ENCODE data around the gene ELAVL4. TPM values are rescaled to one million over a fixed set of nuclear protein-coding genes. Genes with fewer than 3 reads are reported as not detected.

Gene ELAVL4
- total RNA-seq, 1 donor from 2014 or later = not detected

- Mint-ChIP-seq H3K27ac (no peak overlapping the region), H3K4me3 (no peak overlapping the region), H3K27me3 (ENCODE audit: insufficient read depth) (peaks cover 9% of the 10 kb centered on the region), H3K36me3 (ENCODE audit: low read depth) (no peaks in the 10 kb centered on the region), H3K9me3 (no peaks in the 10 kb centered on the region), H3K4me1 (ENCODE audit: low read depth) (no peaks in the 10 kb centered on the region)
- intact Hi-C loops (cut with micrococcal nuclease) = no loop called here
- DNase-seq (ENCODE audit: low spot score) = no peak
These were observed 63.6 kb downstream of the ELAVL4 start for GRCh38 chr1:50172299-50172698.

GRCh38 chr1:50174101-50174500 lies 65.4 kb downstream of the ELAVL4 start:
- Mint-ChIP-seq H3K36me3 (ENCODE audit: low read depth) (no peaks in the 10 kb centered on the region), H3K4me3 (no peak overlapping the region), H3K27me3 (ENCODE audit: insufficient read depth) (peaks cover 9% of the 10 kb centered on the region), H3K9me3 (no peaks in the 10 kb centered on the region), H3K4me1 (ENCODE audit: low read depth) (no peaks in the 10 kb centered on the region), H3K27ac (no peak overlapping the region)
- intact Hi-C loops (cut with micrococcal nuclease) = no loop called here
- no peak for DNase-seq (ENCODE audit: low spot score)

GRCh38 chr1:50175719-50176639 lies 67.3 kb downstream of the ELAVL4 start:
- DNase-seq (ENCODE audit: low spot score) = no peak
- intact Hi-C loops (cut with micrococcal nuclease) = no loop called here
- Mint-ChIP-seq H3K36me3 (ENCODE audit: low read depth) (no peaks in the 10 kb centered on the region), H3K9me3 (no peaks in the 10 kb centered on the region), H3K27ac (no peak overlapping the region), H3K4me3 (no peak overlapping the region), H3K27me3 (ENCODE audit: insufficient read depth) (peaks cover 14% of the 10 kb centered on the region), H3K4me1 (ENCODE audit: low read depth) (no peaks in the 10 kb centered on the region)

GRCh38 chr1:50177994-50178393 lies 69.3 kb downstream of the ELAVL4 start:
- H3K27ac Mint-ChIP-seq = no peak overlapping the region
- H3K36me3 Mint-ChIP-seq (ENCODE audit: low read depth) = no peaks in the 10 kb centered on the region
- no peaks in the 10 kb centered on the region for H3K9me3 Mint-ChIP-seq

GRCh38 chr1:50179639-50180038 lies 70.9 kb downstream of the ELAVL4 start:
- no peak overlapping the region for H3K4me3 Mint-ChIP-seq
- intact Hi-C loops (cut with micrococcal nuclease) = no loop called here
- no peaks in the 10 kb centered on the region for H3K4me1 Mint-ChIP-seq (ENCODE audit: low read depth)
- DNase-seq (ENCODE audit: low spot score) = no peak
- H3K27me3 Mint-ChIP-seq (ENCODE audit: insufficient read depth) = peaks cover 8% of the 10 kb centered on the region
- no peak overlapping the region for H3K27ac Mint-ChIP-seq
- no peaks in the 10 kb centered on the region for H3K36me3 Mint-ChIP-seq (ENCODE audit: low read depth)
- no peaks in the 10 kb centered on the region for H3K9me3 Mint-ChIP-seq

More at GRCh38 chr1:50177994-50178393, 69.3 kb downstream of the ELAVL4 start:
- H3K4me3 Mint-ChIP-seq = no peak overlapping the region
- H3K27me3 Mint-ChIP-seq (ENCODE audit: insufficient read depth) = peaks cover 10% of the 10 kb centered on the region
- H3K4me1 Mint-ChIP-seq (ENCODE audit: low read depth) = no peaks in the 10 kb centered on the region
- DNase-seq (ENCODE audit: low spot score) = no peak
- intact Hi-C loops (cut with micrococcal nuclease) = no loop called here

GRCh38 chr1:50180367-50180766 lies 71.6 kb downstream of the ELAVL4 start:
- Mint-ChIP-seq H3K4me1 (ENCODE audit: low read depth) (no peaks in the 10 kb centered on the region), H3K27ac (no peak overlapping the region), H3K27me3 (ENCODE audit: insufficient read depth) (peaks cover 8% of the 10 kb centered on the region), H3K9me3 (no peaks in the 10 kb centered on the region), H3K4me3 (no peak overlapping the region), H3K36me3 (ENCODE audit: low read depth) (no peaks in the 10 kb centered on the region)
- intact Hi-C loops (cut with micrococcal nuclease) = no loop called here
- no peak for DNase-seq (ENCODE audit: low spot score)

GRCh38 chr1:50181027-50181663 lies 72.4 kb downstream of the ELAVL4 start:
- no peak for DNase-seq (ENCODE audit: low spot score)
- intact Hi-C loops (cut with micrococcal nuclease) = no loop called here
- Mint-ChIP-seq H3K36me3 (ENCODE audit: low read depth) (no peaks in the 10 kb centered on the region), H3K4me3 (no peak overlapping the region), H3K27me3 (ENCODE audit: insufficient read depth) (peaks cover 8% of the 10 kb centered on the region), H3K4me1 (ENCODE audit: low read depth) (no peaks in the 10 kb centered on the region), H3K9me3 (no peaks in the 10 kb centered on the region), H3K27ac (no peak overlapping the region)

GRCh38 chr1:50183378-50184133 lies 74.8 kb downstream of the ELAVL4 start:
- Mint-ChIP-seq H3K4me3 (no peak overlapping the region), H3K4me1 (ENCODE audit: low read depth) (no peaks in the 10 kb centered on the region), H3K27me3 (ENCODE audit: insufficient read depth) (peaks cover 5% of the 10 kb centered on the region), H3K27ac (no peak overlapping the region), H3K36me3 (ENCODE audit: low read depth) (no peaks in the 10 kb centered on the region), H3K9me3 (no peaks in the 10 kb centered on the region)
- DNase-seq (ENCODE audit: low spot score) = no peak
- intact Hi-C loops (cut with micrococcal nuclease) = no loop called here

- no peak overlapping the region for H3K4me3 Mint-ChIP-seq
- H3K27ac Mint-ChIP-seq = no peak overlapping the region
- no peaks in the 10 kb centered on the region for H3K4me1 Mint-ChIP-seq (ENCODE audit: low read depth)
- intact Hi-C loops (cut with micrococcal nuclease) = no loop called here
- H3K27me3 Mint-ChIP-seq (ENCODE audit: insufficient read depth) = no peaks in the 10 kb centered on the region
- no peaks in the 10 kb centered on the region for H3K9me3 Mint-ChIP-seq
- no peak for DNase-seq (ENCODE audit: low spot score)
- H3K36me3 Mint-ChIP-seq (ENCODE audit: low read depth) = no peaks in the 10 kb centered on the region
These were observed 80.6 kb downstream of the ELAVL4 start for GRCh38 chr1:50189369-50189768.

GRCh38 chr1:50193002-50193401 lies 84.3 kb downstream of the ELAVL4 start:
- DNase-seq (ENCODE audit: low spot score) = no peak
- H3K27me3 Mint-ChIP-seq (ENCODE audit: insufficient read depth) = no peaks in the 10 kb centered on the region
- intact Hi-C loops (cut with micrococcal nuclease) = no loop called here
- no peak overlapping the region for H3K27ac Mint-ChIP-seq
- H3K4me3 Mint-ChIP-seq = no peak overlapping the region
- H3K36me3 Mint-ChIP-seq (ENCODE audit: low read depth) = no peaks in the 10 kb centered on the region
- H3K9me3 Mint-ChIP-seq = no peaks in the 10 kb centered on the region
- no peaks in the 10 kb centered on the region for H3K4me1 Mint-ChIP-seq (ENCODE audit: low read depth)

GRCh38 chr1:50195205-50195604 lies 86.5 kb downstream of the ELAVL4 start:
- Mint-ChIP-seq H3K4me1 (ENCODE audit: low read depth) (no peaks in the 10 kb centered on the region), H3K27ac (no peak overlapping the region), H3K36me3 (ENCODE audit: low read depth) (no peaks in the 10 kb centered on the region), H3K9me3 (no peaks in the 10 kb centered on the region), H3K4me3 (no peak overlapping the region), H3K27me3 (ENCODE audit: insufficient read depth) (no peaks in the 10 kb centered on the region)
- intact Hi-C loops (cut with micrococcal nuclease) = no loop called here
- no peak for DNase-seq (ENCODE audit: low spot score)

GRCh38 chr1:50196081-50196480 lies 87.4 kb downstream of the ELAVL4 start:
- Mint-ChIP-seq H3K27ac (no peak overlapping the region), H3K36me3 (ENCODE audit: low read depth) (no peaks in the 10 kb centered on the region), H3K4me3 (no peak overlapping the region), H3K4me1 (ENCODE audit: low read depth) (no peaks in the 10 kb centered on the region), H3K27me3 (ENCODE audit: insufficient read depth) (no peaks in the 10 kb centered on the region), H3K9me3 (no peaks in the 10 kb centered on the region)
- intact Hi-C loops (cut with micrococcal nuclease) = no loop called here
- DNase-seq (ENCODE audit: low spot score) = no peak

GRCh38 chr1:50197216-50197615 lies 88.5 kb downstream of the ELAVL4 start:
- H3K36me3 Mint-ChIP-seq (ENCODE audit: low read depth) = no peaks in the 10 kb centered on the region
- intact Hi-C loops (cut with micrococcal nuclease) = no loop called here
- H3K27me3 Mint-ChIP-seq (ENCODE audit: insufficient read depth) = no peaks in the 10 kb centered on the region
- no peak overlapping the region for H3K4me3 Mint-ChIP-seq
- no peak for DNase-seq (ENCODE audit: low spot score)
- no peak overlapping the region for H3K27ac Mint-ChIP-seq
- no peaks in the 10 kb centered on the region for H3K4me1 Mint-ChIP-seq (ENCODE audit: low read depth)
- H3K9me3 Mint-ChIP-seq = no peaks in the 10 kb centered on the region

Data from activated T-helper 1 cell treated with anti-CD3 and anti-CD28 coated beads, Interleukin-12 subunit alpha, Interleukin-12 subunit beta, Interleukin-2, Interleukin-4 antibody, amounts not matched to agents 30 ng/mL and 10 ng/mL and 1 ng/mL, durations not matched to agents 14 hours and 24 hours and 36 hours (primary cell).